GM12892 (cell line): ENCODE data around the gene ACE2.

Source experiments
- POLR2A ChIP-seq: IDR thresholded peaks from 2 replicates; pipeline ENCODE4 v1.6.1; 2011; ENCODE audit warnings: low read depth, low read length, control low read depth
- TAF1 ChIP-seq: IDR thresholded peaks from 2 replicates; pipeline ENCODE4 v1.6.1; 2011; ENCODE audit warnings: low read depth, mild to moderate bottlenecking, control low read depth, low read length, borderline replicate concordance

- TF ChIP-seq POLR2A = no peak
- no peak for TF ChIP-seq TAF1
These were observed 74.9 kb downstream of the ACE2 start for GRCh38 chrX:15525664-15526416.
